ENCODE measurements around the gene TMEM129. TPM values are rescaled to one million over a fixed set of nuclear protein-coding genes. Genes with fewer than 3 reads are reported as not detected.

The TMEM129 gene
- total and polyA plus RNA-seq, 11 donors = 28.6 to 73.3 (median 37.2) TPM

GRCh38 chr4:1745165-1745564, 24.0 kb upstream of the TMEM129 start:
- DNase-seq = no peak
- intact Hi-C loops (cut with DNase I) = loop anchor here in 7 of 10 donors (5.0 kb wide), 3 partner anchors 62 to 157 kb away; no protein-coding TSS in a partner anchor
- Histone ChIP-seq H3K27ac (no peak overlapping the region), H3K36me3 (peaks cover 0 to 52% (median 19%) of the 10 kb centered on the region in 9 donors), H3K4me1 (peaks cover 0 to 11% (median 2%) of the 10 kb centered on the region in 12 donors), H3K9me3 (no peaks in the 10 kb centered on the region), H3K27me3 (peaks cover 0 to 7% (median 0%) of the 10 kb centered on the region in 9 donors), H3K4me3 (no peak overlapping the region)
- ATAC-seq = no peak
- 91 to 94% (median 91%) methylated on average over 13 of the region's 13 CpGs for WGBS, 4 donors
- TF ChIP-seq POLR2A (IDR thresholded peaks at IDR 0.05) (no peak), CTCF (IDR thresholded peaks at IDR 0.05) (no peak)

GRCh38 chr4:1744552-1744951, 23.4 kb upstream of the TMEM129 start:
- H3K9me3 ChIP-seq = no peaks in the 10 kb centered on the region
- intact Hi-C loops (cut with DNase I) = no loop called here
- H3K4me1 ChIP-seq = peaks cover 0 to 11% (median 2%) of the 10 kb centered on the region in 12 donors
- peaks cover 0 to 56% (median 19%) of the 10 kb centered on the region in 9 donors for H3K36me3 ChIP-seq
- no peak overlapping the region for H3K4me3 ChIP-seq
- TF ChIP-seq CTCF (IDR thresholded peaks at IDR 0.05) = no peak
- TF ChIP-seq POLR2A (IDR thresholded peaks at IDR 0.05) = no peak
- H3K27me3 ChIP-seq = peaks cover 0 to 7% (median 0%) of the 10 kb centered on the region in 9 donors
- no peak overlapping the region for H3K27ac ChIP-seq
- no peak for ATAC-seq
- no peak for DNase-seq
- 92 to 96% (median 93%) methylated on average over 14 of the region's 14 CpGs for WGBS, 4 donors

- Histone ChIP-seq H3K9me3 (no peaks in the 10 kb centered on the region), H3K27ac (no peak overlapping the region), H3K27me3 (peaks cover 0 to 7% (median 0%) of the 10 kb centered on the region in 9 donors), H3K4me1 (peaks cover 0 to 11% (median 2%) of the 10 kb centered on the region in 12 donors), H3K4me3 (no peak overlapping the region), H3K36me3 (peaks cover 0 to 62% (median 19%) of the 10 kb centered on the region in 9 donors)
- intact Hi-C loops (cut with DNase I) = no loop called here
- DNase-seq = no peak
- ATAC-seq = no peak
- TF ChIP-seq CTCF (IDR thresholded peaks at IDR 0.05) (no peak), POLR2A (IDR thresholded peaks at IDR 0.05) (no peak)
- WGBS, 4 donors = 95 to 100% (median 98%) methylated on average over 1 to 6 of the region's 6 CpGs
These were observed 22.9 kb upstream of the TMEM129 start for GRCh38 chr4:1743975-1744374.

- Histone ChIP-seq H3K27me3 (peaks cover 0 to 5% (median 0%) of the 10 kb centered on the region in 9 donors), H3K27ac (no peak overlapping the region), H3K36me3 (peaks cover 0 to 66% (median 19%) of the 10 kb centered on the region in 9 donors), H3K4me1 (peaks cover 0 to 8% (median 1%) of the 10 kb centered on the region in 12 donors), H3K4me3 (no peak overlapping the region), H3K9me3 (peaks cover 0 to 3% (median under 1%) of the 10 kb centered on the region in 12 donors)
- intact Hi-C loops (cut with DNase I) = no loop called here
- DNase-seq (no peak), ATAC-seq (no peak)
- 78 to 97% (median 91%) methylated on average over 12 of the region's 12 CpGs for WGBS, 4 donors
- no peak for TF ChIP-seq POLR2A (IDR thresholded peaks at IDR 0.05)
- TF ChIP-seq CTCF (IDR thresholded peaks at IDR 0.05) = no peak
These were observed 22.4 kb upstream of the TMEM129 start for GRCh38 chr4:1743551-1743950.
